Measurements from ENCODE around the gene SLC25A38. TPM values are rescaled to one million over a fixed set of nuclear protein-coding genes. Genes with fewer than 3 reads are reported as not detected.

SLC25A38 gene
- total RNA-seq, 1 experiment from 2014 or later, result 29.7 TPM

DNA sequence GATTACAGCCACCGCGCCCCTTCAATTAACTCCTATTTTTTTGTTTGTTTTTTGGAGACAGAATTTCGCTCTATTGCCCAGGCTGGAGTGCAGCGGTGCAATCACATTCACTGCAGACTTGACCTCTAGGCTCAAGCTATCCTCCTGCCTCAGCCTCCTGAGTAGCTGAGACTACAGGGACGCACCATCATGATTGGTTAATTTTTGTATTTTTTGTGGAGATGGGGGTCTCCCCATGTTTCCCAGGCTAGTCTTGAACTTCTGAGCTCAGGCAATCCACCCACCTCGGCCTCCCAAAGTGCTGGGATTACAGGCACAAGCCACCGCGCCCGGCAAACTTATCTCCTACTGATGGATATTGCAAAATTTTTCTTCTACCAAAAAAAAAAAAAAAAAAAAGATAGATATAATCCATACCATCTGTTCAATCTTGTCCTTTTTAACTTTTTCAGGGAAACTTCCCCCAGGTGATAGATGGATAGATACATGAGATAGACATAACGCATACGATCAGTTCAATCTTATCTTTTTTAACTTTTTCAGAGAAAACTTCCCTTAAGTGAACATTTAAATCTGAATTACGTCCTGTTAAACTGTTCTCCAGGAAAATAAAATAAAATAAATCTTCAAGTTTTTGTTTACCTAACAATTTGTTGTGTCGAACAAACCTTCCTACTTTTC is 22.7 kb downstream of the SLC25A38 start:
- intact Hi-C loops (cut with micrococcal nuclease), result loop anchor here (1.0 kb wide), 1 partner anchor 22 kb away; no protein-coding TSS in a partner anchor
- no peak for ATAC-seq
- no peak for DNase-seq
- Histone ChIP-seq H3K9me2 (replicated peaks; ENCODE audit: low read length) (no peaks in the 10 kb centered on the region), H3K9me3 (ENCODE audit: low read length) (no peaks in the 10 kb centered on the region), H3K4me3 (ENCODE audit: low read length) (peak overlapping the region; percentile 85), H3K9ac (ENCODE audit: low read length) (peak overlapping the region; percentile 96), H3K27me3 (ENCODE audit: low read length) (no peaks in the 10 kb centered on the region), H3K79me2 (ENCODE audit: low read length) (peaks cover 41% of the 10 kb centered on the region), H3K4me1 (ENCODE audit: insufficient read depth, low read length) (peaks cover 26% of the 10 kb centered on the region), H3K36me3 (ENCODE audit: low read depth, low read length) (peaks cover 35% of the 10 kb centered on the region), H2AFZ (ENCODE audit: low read length) (peak overlapping the region; percentile 97), H3K27ac (ENCODE audit: low read length) (peak overlapping the region; percentile 69), H3K4me2 (ENCODE audit: low read length) (peak overlapping the region; percentile 91), H3F3A (ENCODE audit: low read length, unreplicated experiment) (peaks cover 10% of the 10 kb centered on the region), H4K20me1 (ENCODE audit: low read length) (peaks cover 39% of the 10 kb centered on the region)
- ChIA-PET POLR2A (ENCODE audit: unreplicated experiment) (no interaction called here), CTCF (interaction anchor here (0.6 kb wide), 1 partner anchor 903 kb away, joined by 3 read pairs; no protein-coding TSS in a partner anchor)
- no peak for TF ChIP-seq CTCF (conservative IDR thresholded peaks at IDR 0.05; ENCODE audit: low read depth, low read length)
- TF ChIP-seq EZH2 (IDR thresholded peaks at IDR 0.05; ENCODE audit: low read length, unreplicated experiment), result no peak
- TF ChIP-seq EZH2phosphoT487 (IDR thresholded peaks at IDR 0.05; ENCODE audit: borderline replicate concordance, low read length), result no peak
- TSS peak; percentile 90 for BruUV-seq (replicated peaks)

DNA sequence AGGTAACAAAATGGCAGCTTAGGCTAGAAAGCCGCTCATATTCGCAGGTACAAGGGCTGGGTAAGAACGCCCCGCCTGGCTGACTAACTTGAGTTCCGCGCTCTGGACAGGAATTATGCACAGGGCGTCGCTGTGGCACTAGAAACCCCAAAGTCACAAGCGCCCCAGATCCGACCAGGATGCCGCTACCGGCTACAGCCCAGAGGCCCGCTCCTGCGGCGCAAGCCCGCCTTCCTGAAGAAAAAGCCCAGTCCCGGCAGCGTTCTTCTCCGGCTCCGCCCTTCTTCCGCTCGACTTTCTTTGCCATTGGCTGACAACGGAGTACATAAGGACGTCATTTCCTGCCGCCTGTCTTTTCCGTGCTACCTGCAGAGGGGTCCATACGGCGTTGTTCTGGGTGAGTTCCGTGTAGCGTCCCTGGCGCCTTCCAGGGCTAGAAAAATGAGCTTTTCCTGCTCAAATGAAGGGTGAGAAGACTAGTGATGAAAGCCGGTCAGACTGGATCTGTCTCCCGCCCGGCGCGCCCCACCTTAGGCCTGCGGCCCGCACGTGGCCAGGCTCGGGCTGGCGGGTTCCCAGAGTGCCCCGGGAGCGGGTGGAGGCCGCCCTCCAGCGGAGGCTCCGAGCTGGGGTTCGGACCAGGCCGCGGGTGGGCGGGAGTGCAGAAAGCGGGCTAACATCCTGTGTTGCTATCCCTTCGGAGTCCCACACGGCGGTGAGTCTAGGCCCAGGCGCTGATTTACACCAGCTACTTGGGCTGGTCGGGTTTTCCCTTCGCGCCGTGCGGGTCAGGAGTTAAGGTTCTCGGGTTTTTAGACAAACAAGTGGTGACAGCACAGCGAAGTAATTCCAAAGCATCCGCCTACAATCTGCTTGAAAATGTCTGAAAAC is 23.4 kb downstream of the SLC25A38 start, which contains the start of gene RPSA:
RPSA (plus strand) TSS at position 353 of the 891 bp plus-strand sequence. CDS start 934 bp downstream, outside the sequence.
- Histone ChIP-seq H3K79me2 (ENCODE audit: low read length) (peaks cover 41% of the 10 kb centered on the region), H3K4me3 (ENCODE audit: low read length) (peak within 1 kb of the TSS; percentile 85), H3K9me2 (replicated peaks; ENCODE audit: low read length) (no peaks in the 10 kb centered on the region), H3K27ac (ENCODE audit: low read length) (peak within 1 kb of the TSS; percentile 69), H4K20me1 (ENCODE audit: low read length) (peaks cover 47% of the 10 kb centered on the region), H3F3A (ENCODE audit: low read length, unreplicated experiment) (peaks cover 13% of the 10 kb centered on the region), H3K4me2 (ENCODE audit: low read length) (peak within 1 kb of the TSS; percentile 91), H3K36me3 (ENCODE audit: low read depth, low read length) (peaks cover 43% of the 10 kb centered on the region), H3K9ac (ENCODE audit: low read length) (peak within 1 kb of the TSS; percentile 96), H2AFZ (ENCODE audit: low read length) (peak within 1 kb of the TSS; percentile 97), H3K9me3 (ENCODE audit: low read length) (no peaks in the 10 kb centered on the region), H3K4me1 (ENCODE audit: insufficient read depth, low read length) (peaks cover 26% of the 10 kb centered on the region), H3K27me3 (ENCODE audit: low read length) (no peaks in the 10 kb centered on the region)
- ChIA-PET CTCF (interaction anchor here (0.6 kb wide), 1 partner anchor 902 kb away, joined by 3 read pairs; no protein-coding TSS in a partner anchor), POLR2A (ENCODE audit: unreplicated experiment) (no interaction called here)
- TF ChIP-seq EZH2 (IDR thresholded peaks at IDR 0.05; ENCODE audit: low read length, unreplicated experiment), result no peak
- TF ChIP-seq CTCF (conservative IDR thresholded peaks at IDR 0.05; ENCODE audit: low read depth, low read length), result peak; percentile 27; the same call in 1 of the 2 replicates
- DNase-seq (peak; percentile 98), ATAC-seq (peak; percentile 97)
- intact Hi-C loops (cut with micrococcal nuclease), result loop anchor here (1.0 kb wide), 1 partner anchor 22 kb away; no protein-coding TSS in a partner anchor
- BruUV-seq (replicated peaks), result TSS peak; percentile 50

Measured in PC-3 (cell line).